Naive B cell (primary cell): Measurements from ENCODE around the gene PRDM7. TPM values are rescaled to one million over a fixed set of nuclear protein-coding genes. Genes with fewer than 3 reads are reported as not detected.
"Not testable (repeated sequence)": the region's sequence is repeated elsewhere in the genome, so short reads cannot be mapped to it uniquely, and the experiment has no call there.

Source experiments
- ATAC-seq, 2 donors: fragments of 150-1000 bp; cut with Tn5 transposase; 2 replicates each; pipeline ENCODE4 v1.10.0; 2021; ENCODE audit warnings: low read depth in 2 of 2, mild to moderate bottlenecking in 2 of 2, moderate library complexity in 2 of 2
- DNase-seq: peaks from one replicate; pipeline ENCODE4 v3.0.0; 2022
- H3K27ac Mint-ChIP-seq, 6 donors: one replicate each; pipeline ENCODE4 v1.8.0; 2020 to 2022; ENCODE audit warnings: mild to moderate bottlenecking in 6 of 6, mixed read lengths in 6 of 6, moderate library complexity in 5 of 6, inconsistent platforms in 2 of 6
- H3K27me3 Mint-ChIP-seq, 3 donors: one replicate each; pipeline ENCODE4 v1.8.0; 2021 to 2022; ENCODE audit warnings: mixed read lengths in 3 of 3, mild to moderate bottlenecking in 1 of 3
- H3K36me3 Mint-ChIP-seq, 2 donors: one replicate each; pipeline ENCODE4 v1.8.0; 2020 to 2022; ENCODE audit warnings: mixed read lengths in 2 of 2, inconsistent platforms in 1 of 2, mild to moderate bottlenecking in 1 of 2
- H3K4me1 Mint-ChIP-seq, 3 donors: one replicate each; pipeline ENCODE4 v1.8.0; 2020 to 2022; ENCODE audit warnings: mixed read lengths in 3 of 3, inconsistent platforms in 1 of 3, mild to moderate bottlenecking in 1 of 3, moderate library complexity in 1 of 3
- H3K4me3 Mint-ChIP-seq, 8 donors: one replicate each; pipeline ENCODE4 v1.8.0; 2020 to 2022; ENCODE audit warnings: mild to moderate bottlenecking in 8 of 8, mixed read lengths in 8 of 8, moderate library complexity in 8 of 8, inconsistent platforms in 2 of 8
- H3K9me3 Mint-ChIP-seq, 7 donors: one replicate each; pipeline ENCODE4 v1.8.0; 2020 to 2022; ENCODE audit warnings: mixed read lengths in 7 of 7, mild to moderate bottlenecking in 5 of 7, inconsistent platforms in 2 of 7, moderate library complexity in 1 of 7
- polyA plus RNA-seq, 6 donors: library from polyadenylated mRNA; unstranded; fragments of 300-500 nt; fragmentation: Illumina TruSeq; gene quantifications; one replicate each; pipeline ENCODE4 v1.2.3, GENCODE V29; 2021; ENCODE audit warnings: low read depth in 6 of 6

The PRDM7 gene
- not detected for polyA plus RNA-seq

- Mint-ChIP-seq H3K9me3 (peaks cover 0 to 2% (median 0%) of the 10 kb centered on the region in 7 donors), H3K27me3 (peaks cover 4 to 46% (median 5%) of the 10 kb centered on the region in 3 donors), H3K4me3 (peak within 1 kb of the TSS; percentile 85 to 97 (median 94)), H3K4me1 (peaks cover 23 to 28% (median 24%) of the 10 kb centered on the region in 3 donors), H3K36me3 (no peaks in the 10 kb centered on the region), H3K27ac (peak within 1 kb of the TSS; percentile 68 to 93 (median 86))
- ATAC-seq (peak; percentile 90 to 91), DNase-seq (peak; percentile 93)
These were observed at the start of gene PRDM7 for GRCh38 chr16:90077240-90077756. TSS of gene PRDM7 (minus strand) at chr16:90077331. CDS start at chr16:90075910, 1,421 bp downstream.

- not testable (repeated sequence) for H3K27ac Mint-ChIP-seq, H3K27me3 Mint-ChIP-seq, H3K4me3 Mint-ChIP-seq, H3K4me1 Mint-ChIP-seq, H3K9me3 Mint-ChIP-seq, DNase-seq, ATAC-seq, H3K36me3 Mint-ChIP-seq
These were observed 44.7 kb upstream of the PRDM7 start for GRCh38 chr16:90121846-90122245.

GRCh38 chr16:90107617-90108016, 30.5 kb upstream of the PRDM7 start:
- not testable (repeated sequence) for DNase-seq, H3K27ac Mint-ChIP-seq

GRCh38 chr16:90107060-90107459, 29.9 kb upstream of the PRDM7 start:
- ATAC-seq, H3K9me3 Mint-ChIP-seq, H3K27ac Mint-ChIP-seq, H3K36me3 Mint-ChIP-seq, H3K27me3 Mint-ChIP-seq, H3K4me1 Mint-ChIP-seq, DNase-seq: not testable (repeated sequence)
- H3K4me3 Mint-ChIP-seq, result peak overlapping the region in 1 of 8 donors; percentile 81

More at GRCh38 chr16:90107617-90108016, 30.5 kb upstream of the PRDM7 start:
- not testable (repeated sequence) for H3K4me1 Mint-ChIP-seq, H3K36me3 Mint-ChIP-seq, H3K9me3 Mint-ChIP-seq, ATAC-seq, H3K27me3 Mint-ChIP-seq
- H3K4me3 Mint-ChIP-seq, result peak overlapping the region in 1 of 8 donors; percentile 61

DNA sequence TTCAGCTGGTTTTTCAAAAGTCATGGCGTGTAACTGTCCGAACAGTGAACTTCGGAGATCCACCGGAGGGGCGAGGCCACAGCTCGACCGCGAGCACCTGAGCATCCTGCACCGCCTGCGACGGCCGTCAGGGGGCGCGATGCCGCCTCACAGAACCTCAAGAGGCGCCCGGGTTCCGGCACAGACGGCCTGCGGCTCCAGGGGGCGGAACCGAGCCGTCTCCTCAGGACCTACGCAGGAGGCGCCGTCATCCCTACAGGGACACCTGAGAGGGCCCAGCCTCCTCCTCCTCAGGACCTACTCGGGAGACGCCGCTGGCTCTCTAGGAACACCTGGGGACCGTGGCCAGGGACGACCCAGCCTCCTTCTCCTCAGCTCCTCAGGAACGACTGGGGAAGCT, 29.1 kb upstream of the PRDM7 start:
- H3K36me3 Mint-ChIP-seq, H3K4me1 Mint-ChIP-seq, H3K27ac Mint-ChIP-seq, H3K9me3 Mint-ChIP-seq: not testable (repeated sequence)
- peak; percentile 54 for DNase-seq
- peak; percentile 73 to 95 for ATAC-seq
- peaks cover 0 to 11% (median 8%) of the 10 kb centered on the region in 3 donors for H3K27me3 Mint-ChIP-seq
- peak overlapping the region in 1 of 8 donors; percentile 63 for H3K4me3 Mint-ChIP-seq

DNA sequence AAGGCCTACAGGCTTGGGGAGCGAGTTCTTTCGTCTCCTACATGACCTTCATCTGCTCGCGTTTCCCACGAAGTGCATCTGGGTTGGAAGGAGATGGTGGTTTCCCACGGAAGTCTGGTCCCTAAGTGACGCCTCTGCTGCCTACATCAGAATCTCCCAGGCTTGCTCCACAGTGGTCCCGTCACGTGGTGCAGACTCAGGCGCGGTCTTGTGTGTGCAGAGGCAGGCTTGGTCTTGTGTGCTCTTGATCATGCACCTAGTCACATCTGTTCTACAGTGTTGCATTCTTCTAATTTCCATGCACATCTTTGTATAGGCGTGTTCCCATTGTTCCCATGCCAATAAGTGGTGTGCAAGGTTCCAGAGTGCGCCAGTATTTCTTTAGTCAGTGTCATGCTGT, 27.6 kb upstream of the PRDM7 start:
- DNase-seq, H3K4me1 Mint-ChIP-seq, H3K36me3 Mint-ChIP-seq, H3K9me3 Mint-ChIP-seq, H3K4me3 Mint-ChIP-seq, H3K27ac Mint-ChIP-seq, ATAC-seq: not testable (repeated sequence)
- H3K27me3 Mint-ChIP-seq, result peaks cover 0 to 11% (median 8%) of the 10 kb centered on the region in 3 donors

DNA sequence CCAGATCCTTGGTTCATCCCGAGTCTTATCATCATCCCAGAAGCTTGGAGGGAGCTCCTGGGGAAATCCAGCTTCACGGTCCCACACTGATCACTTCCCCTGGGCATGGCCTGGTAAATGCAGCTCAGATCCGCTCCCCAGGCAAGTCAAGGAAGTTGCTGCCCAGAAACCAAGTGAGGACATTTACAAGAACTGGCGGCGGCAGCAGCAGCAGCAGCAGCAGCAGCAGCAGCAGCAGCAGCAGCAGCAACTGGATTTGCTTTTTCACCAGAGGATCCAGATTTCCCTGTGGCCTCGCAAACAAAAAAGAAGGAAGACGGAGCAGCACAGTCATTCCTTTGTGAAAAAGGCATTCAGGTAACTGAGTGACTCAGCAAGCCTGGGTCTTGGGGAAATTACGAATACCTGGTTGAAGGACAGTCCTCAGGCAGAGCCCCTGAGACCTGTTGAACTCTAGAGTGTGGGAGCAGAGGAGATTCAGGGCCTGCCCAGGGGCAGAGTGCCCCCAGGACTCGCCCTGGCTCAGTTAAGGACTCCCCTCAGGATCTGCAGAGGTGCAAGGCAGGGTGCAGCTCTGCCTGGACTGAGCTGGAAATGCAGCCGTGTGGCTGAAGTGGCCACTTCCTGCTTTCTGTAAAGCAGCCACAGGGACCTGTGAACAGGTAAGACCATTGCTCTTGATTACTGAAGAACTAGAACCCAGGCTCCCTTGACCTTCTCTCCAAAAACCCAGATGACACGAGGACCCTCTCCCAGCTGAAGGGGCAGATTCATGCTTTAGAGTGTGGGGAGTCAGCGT, 25.2 kb upstream of the PRDM7 start:
- DNase-seq, H3K36me3 Mint-ChIP-seq, H3K9me3 Mint-ChIP-seq, H3K4me3 Mint-ChIP-seq, H3K27ac Mint-ChIP-seq, ATAC-seq, H3K4me1 Mint-ChIP-seq: not testable (repeated sequence)
- peaks cover 4 to 16% (median 14%) of the 10 kb centered on the region in 3 donors for H3K27me3 Mint-ChIP-seq

DNA sequence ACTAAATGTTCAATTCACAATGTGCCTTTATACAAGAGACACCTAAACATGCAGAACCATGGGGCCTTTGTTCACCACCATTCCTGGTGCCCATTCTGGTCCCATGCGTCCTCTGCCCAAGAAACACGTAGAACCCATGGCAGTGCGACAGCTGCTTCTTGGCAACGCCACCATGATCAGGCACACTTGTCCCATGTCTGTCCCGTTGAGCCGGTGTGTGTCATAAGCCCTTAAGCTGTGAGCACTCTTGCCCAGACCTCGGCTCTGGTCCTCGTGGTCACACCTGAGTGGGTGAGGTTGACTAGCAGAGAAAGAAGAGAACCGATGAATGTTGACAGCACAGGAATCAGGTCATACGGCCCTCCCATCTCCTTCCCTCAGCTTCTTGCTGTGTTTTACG, 24.2 kb upstream of the PRDM7 start:
- not testable (repeated sequence) for H3K36me3 Mint-ChIP-seq, ATAC-seq, H3K27ac Mint-ChIP-seq, H3K4me1 Mint-ChIP-seq, H3K9me3 Mint-ChIP-seq, H3K4me3 Mint-ChIP-seq, DNase-seq
- H3K27me3 Mint-ChIP-seq, result peaks cover 4 to 17% (median 16%) of the 10 kb centered on the region in 3 donors

DNA sequence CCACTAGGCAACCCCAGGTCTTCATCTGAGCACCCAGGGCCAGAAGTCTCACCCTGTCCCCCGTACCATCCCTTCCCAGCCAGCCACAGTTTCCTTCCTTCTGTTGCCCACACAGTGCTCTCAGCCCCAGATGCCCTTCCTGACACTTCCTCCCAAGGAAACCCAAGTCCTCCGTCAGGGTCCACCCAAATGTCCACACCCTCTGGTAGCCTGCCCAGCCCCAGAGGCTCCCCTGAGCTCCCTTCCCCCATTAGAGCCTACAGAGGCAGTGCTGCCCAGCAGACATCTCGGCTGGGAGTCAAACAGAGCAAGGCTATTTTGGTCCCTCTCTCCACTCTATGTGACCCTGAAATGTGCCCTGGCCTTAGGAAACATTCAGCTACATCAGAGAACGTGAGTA, 23.7 kb upstream of the PRDM7 start:
- not testable (repeated sequence) for H3K4me1 Mint-ChIP-seq, H3K36me3 Mint-ChIP-seq, H3K27ac Mint-ChIP-seq, H3K9me3 Mint-ChIP-seq, ATAC-seq, H3K4me3 Mint-ChIP-seq, DNase-seq
- H3K27me3 Mint-ChIP-seq, result peaks cover 4 to 21% (median 16%) of the 10 kb centered on the region in 3 donors

DNA sequence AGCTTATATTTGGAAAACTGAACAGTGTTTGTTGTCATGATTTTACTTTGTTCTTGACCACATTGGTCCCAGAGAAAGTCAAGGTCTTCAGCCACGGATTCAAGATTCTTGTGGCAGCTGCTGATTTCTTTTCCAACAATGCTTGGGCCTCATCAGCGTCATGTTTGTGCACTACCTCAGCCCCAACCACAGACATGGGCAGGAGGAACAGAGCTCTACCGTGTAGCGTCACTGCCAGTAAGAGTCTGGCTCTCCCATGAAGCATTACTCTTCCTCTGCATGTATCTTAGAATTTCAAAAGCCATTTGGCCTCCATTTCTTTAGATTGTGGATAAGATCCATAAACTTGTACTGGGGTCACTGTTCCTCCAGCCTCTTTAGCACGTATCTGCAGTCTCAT, 23.1 kb upstream of the PRDM7 start:
- H3K36me3 Mint-ChIP-seq, DNase-seq, ATAC-seq, H3K4me1 Mint-ChIP-seq, H3K27ac Mint-ChIP-seq, H3K9me3 Mint-ChIP-seq, H3K4me3 Mint-ChIP-seq: not testable (repeated sequence)
- H3K27me3 Mint-ChIP-seq, result peaks cover 4 to 18% (median 12%) of the 10 kb centered on the region in 3 donors

- peaks cover 4 to 16% (median 8%) of the 10 kb centered on the region in 3 donors for H3K27me3 Mint-ChIP-seq
- H3K4me3 Mint-ChIP-seq, DNase-seq, ATAC-seq, H3K36me3 Mint-ChIP-seq, H3K4me1 Mint-ChIP-seq, H3K27ac Mint-ChIP-seq, H3K9me3 Mint-ChIP-seq: not testable (repeated sequence)
These were observed 21.8 kb upstream of the PRDM7 start for GRCh38 chr16:90098936-90099335.

DNA sequence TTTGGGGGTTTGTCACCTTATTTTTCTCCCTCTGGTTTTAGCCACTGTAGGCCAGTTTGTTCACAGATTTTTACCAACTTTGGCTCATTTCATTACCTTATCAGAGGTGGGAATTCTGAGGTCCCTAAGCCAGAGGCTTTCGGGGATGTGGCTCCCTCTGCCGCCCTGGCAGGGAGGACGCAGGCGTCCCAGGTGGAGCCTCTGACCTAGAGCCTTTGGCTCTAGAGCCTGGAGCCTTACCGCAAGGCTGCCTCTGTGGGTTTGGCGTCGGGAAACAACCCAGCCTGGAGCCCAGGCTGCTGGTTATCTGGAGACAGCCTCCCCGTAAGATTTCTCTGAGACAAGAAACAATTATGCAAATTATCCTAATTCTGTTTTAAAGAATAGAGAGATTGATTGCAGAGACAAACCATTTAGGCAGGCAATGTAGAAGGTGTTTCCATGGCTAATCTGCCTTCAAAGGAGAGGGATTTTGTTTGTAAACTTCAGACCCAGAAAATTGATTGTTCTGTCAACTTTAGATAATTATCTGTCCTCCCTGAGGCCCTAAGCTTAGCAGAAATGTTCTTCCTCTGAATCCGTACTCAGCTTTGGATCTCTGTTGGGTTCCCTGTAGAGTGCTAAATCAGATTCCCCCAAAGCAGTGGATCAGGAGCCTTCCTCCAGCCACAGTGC, 20.0 kb upstream of the PRDM7 start:
- not testable (repeated sequence) for H3K4me1 Mint-ChIP-seq, H3K9me3 Mint-ChIP-seq, H3K36me3 Mint-ChIP-seq, H3K4me3 Mint-ChIP-seq, DNase-seq, ATAC-seq
- H3K27me3 Mint-ChIP-seq, result peaks cover 4 to 16% (median 8%) of the 10 kb centered on the region in 3 donors
- H3K27ac Mint-ChIP-seq, result peak overlapping the region in 1 of 6 donors; percentile 44

- not testable (repeated sequence) for H3K4me3 Mint-ChIP-seq, H3K27ac Mint-ChIP-seq, H3K9me3 Mint-ChIP-seq, H3K36me3 Mint-ChIP-seq, ATAC-seq, DNase-seq, H3K4me1 Mint-ChIP-seq
- H3K27me3 Mint-ChIP-seq, result peaks cover 4 to 12% (median 8%) of the 10 kb centered on the region in 3 donors
These were observed 17.7 kb upstream of the PRDM7 start for GRCh38 chr16:90094791-90095190.

GRCh38 chr16:90094296-90094695, 17.2 kb upstream of the PRDM7 start:
- H3K4me3 Mint-ChIP-seq, H3K4me1 Mint-ChIP-seq, H3K36me3 Mint-ChIP-seq, ATAC-seq, H3K9me3 Mint-ChIP-seq, DNase-seq, H3K27ac Mint-ChIP-seq: not testable (repeated sequence)
- peaks cover 4 to 12% (median 8%) of the 10 kb centered on the region in 3 donors for H3K27me3 Mint-ChIP-seq
